Activated naive CD4-positive, alpha-beta T cell treated with anti-CD3 and anti-CD28 coated beads, Interleukin-2, amount 50 U/mL, for 16 hours (primary cell): Measurements from ENCODE around the gene HOXA6.
A peak's percentile ranks its signal among the peaks of the same experiment; 100 is the strongest.

ENCODE experiments used
- DNase-seq: peaks from one replicate; pipeline ENCODE4 v3.0.0-alpha.2; 2020

The HOXA6 gene

DNA sequence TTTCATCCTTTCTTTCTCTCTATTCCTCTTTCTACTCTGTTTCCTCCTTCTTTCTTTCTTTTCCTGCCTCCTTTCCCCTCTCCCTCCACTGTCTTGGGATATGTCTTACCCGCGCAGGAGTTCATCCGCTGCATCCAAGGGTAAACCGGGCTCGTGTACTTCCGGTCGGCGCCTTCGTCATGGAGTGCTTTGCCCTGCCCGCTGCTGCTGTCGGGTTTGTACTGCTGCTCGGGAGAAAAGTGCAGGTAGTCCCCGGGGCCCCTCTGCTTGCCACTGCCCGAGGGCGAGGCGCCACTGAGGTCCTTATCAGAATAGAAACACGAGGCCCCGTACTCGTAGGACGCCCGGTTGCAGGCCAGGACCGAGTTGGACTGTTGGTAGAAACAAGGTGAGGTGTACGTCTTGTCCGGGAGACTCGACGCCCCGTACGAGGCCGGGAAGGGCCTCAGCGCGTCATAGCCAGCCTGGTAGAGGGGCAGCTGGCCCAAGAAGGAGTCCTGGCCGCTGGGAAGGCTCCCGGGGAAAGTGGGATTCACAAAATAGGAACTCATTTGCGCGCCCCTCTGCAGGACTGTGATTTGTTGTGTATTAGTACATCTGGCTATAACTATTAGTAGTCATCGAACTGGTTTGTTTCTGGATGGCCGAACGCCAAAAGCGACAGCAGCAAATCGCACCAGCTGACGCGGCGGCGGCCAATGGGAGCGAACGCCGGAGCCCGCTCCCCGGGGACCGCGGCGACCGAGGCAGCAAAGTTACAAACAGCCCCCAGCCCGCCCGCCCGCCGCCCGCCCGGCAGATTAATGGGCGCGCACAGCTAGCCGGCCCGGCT lies at the start of gene HOXA6:
Gene HOXA6 (minus strand): TSS at position 576 of the 832 bp plus-strand sequence. CDS start 25 bp downstream, at position 551.
- DNase-seq: peak; percentile 11

DNA sequence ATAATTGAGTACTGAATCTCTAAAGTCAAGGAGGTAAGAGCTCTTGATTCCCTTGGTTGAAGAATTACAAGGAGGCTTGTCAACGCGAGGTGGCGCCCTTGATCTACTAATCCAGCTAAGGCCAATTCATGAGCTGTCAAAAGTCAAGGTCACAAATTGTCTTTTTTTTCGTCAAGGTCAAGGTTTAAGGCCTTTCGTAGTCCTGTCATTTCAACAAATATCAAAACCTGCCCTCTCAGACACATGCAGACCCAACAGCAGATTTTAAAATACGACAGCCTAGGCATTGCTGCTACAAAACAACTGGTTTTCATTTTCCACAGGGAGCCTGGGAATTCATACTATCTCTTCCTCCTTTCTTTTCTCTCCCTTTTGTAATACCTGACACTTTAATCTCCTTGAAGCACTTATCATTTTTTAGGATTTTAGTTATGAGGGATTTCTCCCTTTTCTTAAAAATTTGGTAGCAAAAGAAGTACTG lies 48.8 kb upstream of the HOXA6 start:
- peak; percentile 86 for DNase-seq

DNA sequence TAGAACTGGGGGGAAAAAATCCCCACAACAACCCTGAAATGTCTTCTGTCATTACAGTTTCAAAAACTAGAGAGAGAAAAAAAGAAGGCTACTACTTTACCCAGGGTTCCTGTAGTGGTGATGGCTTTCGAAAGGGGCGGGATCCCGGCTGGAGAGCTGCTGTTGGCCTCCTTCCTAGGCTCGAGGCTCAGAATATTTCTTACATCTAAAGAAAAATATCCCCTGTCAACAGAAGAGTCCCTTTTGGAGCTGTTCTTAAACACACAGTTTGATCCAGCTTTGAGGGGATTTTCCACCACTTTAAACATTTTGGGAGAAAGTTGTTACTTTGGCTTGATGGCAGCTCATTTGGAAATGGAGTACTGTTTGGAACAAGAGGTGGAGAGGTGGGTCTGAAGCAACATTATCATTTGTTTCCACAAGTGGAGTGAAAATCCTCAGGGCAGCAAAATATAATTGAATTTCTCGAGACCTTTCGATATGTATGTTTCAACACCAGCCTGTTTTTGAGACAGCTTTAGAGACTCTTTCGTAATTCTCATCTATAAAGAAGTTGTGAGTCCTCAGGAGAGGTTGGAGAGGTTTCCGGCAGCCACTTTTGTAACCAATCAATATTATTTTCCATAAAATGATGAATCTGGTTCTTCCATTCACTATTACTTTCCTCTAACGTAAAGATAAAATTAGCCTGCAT lies 47.3 kb upstream of the HOXA6 start:
- no peak for DNase-seq

DNA sequence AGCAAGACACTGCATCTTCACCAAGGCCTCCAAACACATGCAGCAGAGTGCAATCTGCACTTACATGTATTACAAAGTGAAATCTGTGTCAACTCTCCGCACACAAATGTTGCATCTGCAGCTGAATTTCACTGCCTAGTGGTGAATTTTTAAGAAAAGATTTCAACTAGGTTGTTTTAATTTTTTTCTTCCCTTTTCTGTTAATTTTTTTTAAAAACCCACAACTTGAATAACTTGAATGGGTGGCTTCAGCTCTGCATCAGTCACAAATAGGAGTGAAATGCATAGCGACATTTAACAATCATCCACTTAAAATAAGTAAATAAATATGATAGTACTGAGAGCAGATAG lies 46.4 kb upstream of the HOXA6 start:
- no peak for DNase-seq

DNA sequence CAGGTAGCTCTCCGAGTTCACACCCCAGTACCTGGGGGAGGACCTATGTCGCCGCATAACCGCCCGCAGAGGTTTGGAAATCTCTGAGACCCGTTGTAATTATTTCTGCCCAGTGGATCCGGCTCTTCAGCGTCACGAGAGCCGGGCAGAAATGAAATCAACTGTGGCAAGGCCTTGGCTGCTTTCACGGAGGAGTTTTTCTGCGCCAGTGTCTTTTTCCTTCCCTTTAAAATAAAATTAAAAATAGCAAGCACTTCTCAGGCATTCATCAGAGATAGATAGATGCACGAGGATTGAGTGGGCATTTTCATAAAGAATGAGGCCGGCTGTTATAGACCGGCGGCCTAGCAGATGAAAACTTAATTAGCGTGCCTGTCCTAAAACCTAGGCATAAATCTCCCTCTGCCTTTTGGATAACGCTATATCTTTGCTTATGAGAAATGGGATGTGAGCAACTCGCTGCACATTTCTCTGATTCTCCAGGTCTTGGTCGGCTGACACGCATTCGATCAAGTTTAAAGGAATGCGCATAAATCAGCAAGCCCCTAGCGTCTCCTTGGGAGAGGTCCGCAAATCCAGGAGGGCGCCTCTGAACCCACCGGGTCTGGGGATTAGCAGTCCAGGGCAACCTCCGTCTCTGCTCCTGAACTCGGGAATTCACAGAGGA lies 45.9 kb upstream of the HOXA6 start:
- no peak for DNase-seq

DNA sequence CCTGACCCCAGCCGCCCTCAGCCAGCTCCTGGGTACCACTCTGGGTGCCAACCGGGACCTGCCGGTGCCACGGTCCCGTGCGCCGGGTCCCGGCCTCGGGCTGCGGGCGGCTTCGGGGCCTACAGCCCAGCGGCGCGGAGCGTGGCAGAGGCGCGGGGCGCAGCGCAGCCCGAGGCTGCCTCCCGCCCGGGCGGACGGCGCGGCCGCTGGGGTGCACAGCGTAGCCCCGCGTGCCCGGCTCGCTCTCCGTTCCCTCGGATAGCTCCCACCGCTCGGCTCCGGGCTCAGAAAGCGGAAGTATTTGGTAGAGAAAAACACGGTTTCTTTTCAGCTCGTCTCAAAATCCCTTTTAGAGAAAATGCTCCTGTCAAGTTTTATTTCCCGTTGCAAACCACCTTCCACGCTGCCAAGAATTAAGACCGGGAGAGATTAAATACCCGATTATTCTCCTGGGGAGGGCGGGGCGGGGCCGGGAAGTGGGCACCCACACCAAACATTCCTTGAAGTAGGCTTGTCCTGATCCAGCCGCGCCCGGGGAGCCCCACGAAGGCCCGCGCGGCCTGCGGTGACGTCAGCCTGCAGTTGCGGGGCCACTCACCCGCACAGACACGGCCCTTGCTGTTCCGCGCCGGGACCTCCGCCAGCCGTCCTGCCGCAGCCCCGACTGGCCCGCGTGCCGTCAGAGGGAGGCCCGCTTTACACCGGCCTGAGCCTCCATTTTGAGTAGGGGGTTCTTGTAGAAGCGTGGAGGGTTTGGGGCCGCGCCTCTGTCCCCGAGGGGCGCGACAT lies 45.2 kb upstream of the HOXA6 start:
- DNase-seq: no peak

DNA sequence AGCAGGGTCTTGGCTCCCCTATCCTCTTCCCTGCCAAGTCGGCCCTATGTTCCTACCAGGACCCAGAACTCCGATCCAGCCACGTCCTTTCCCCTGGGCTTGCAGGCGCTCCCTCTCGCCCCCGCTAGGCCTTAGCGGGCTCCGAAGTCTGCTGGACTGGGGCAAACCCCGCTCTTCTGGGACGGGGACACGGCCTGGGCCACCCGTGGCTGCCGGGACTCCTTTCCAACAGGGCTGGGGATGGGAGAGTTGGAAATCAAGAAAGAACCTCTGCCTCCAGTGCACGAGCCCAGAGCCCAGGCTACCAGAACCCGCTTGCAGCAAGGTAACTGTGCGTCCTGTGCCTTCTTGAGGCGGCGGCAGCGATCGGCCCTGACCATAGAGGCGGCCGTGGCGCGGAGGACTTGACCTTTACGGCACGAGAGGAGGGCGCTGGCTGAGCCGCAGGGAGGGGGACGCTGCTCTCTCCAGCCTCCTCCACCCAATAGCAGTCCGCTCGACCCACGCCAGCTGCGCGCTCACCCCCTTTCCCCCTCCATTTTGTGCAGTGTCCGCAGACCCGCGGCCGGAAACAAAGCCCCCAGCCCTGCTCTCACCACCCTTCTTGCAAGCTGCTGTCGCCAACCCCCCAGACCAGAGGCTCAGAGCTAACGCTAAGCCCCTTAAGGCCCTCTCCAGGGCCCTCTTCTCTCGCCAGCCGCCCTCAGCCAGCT lies 44.4 kb upstream of the HOXA6 start:
- DNase-seq: no peak

DNA sequence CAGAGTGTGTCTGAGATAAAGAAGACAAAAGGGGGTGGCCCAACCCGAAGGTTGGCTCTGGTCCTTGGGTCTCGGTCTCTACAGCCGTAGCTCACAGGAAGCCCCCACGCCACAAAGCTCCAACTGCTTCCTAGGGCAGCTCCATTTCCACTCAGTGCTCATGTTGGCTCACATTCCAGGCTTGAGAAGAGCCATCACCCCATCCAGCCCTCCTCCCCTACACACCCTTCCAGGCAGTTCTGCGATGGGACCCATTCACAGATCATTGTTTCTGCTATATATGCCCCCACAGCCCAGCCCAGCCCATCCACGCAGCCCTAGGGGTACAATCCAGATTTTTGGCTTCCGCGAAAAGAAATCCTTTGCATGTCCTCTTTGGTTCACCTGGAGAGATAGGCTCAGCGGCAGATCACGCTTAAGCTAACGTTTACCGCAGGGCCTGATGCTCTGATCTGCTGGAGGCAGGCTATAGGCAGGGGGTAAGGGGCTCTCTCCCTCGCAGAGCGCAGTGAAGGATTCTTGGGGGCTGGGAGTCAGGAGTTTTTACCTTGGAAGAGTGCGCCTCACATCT lies 43.7 kb upstream of the HOXA6 start:
- peak; percentile 6 for DNase-seq

DNA sequence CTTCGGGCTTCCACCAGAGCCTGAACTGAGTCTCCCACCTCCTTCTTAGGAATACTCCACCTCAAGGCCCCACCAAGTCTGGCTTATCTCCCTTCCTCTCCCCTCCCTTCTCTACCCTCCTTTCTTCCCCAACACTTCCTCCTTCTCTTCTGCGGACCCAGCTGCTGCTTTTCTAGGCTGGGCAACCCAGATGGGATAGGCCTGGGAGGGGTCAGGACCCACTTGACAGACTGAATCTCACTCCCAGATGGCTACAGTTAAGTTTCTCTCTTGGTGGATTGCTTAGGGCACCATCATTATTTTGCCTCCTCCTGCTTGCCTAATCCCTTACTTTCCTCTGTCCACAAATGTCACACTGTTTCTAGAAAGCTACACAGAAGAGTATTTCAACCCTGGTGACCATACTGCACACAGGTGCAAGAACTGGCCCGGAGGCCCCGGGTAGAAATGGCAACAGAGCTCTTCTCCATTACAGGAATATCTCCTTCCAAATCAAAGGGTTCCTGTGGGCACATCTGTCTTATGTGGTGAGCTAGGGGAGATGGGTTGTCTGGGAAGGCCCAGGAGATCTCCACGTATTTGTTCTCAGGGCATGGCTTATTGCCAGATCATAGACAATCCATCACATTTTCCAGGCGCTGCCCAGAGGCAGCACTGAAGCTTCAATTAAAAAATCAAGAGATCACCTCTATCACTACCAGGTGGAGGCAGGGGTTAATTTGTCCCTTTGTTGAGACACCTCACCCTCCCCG lies 42.6 kb upstream of the HOXA6 start:
- peak; percentile 3 for DNase-seq

DNA sequence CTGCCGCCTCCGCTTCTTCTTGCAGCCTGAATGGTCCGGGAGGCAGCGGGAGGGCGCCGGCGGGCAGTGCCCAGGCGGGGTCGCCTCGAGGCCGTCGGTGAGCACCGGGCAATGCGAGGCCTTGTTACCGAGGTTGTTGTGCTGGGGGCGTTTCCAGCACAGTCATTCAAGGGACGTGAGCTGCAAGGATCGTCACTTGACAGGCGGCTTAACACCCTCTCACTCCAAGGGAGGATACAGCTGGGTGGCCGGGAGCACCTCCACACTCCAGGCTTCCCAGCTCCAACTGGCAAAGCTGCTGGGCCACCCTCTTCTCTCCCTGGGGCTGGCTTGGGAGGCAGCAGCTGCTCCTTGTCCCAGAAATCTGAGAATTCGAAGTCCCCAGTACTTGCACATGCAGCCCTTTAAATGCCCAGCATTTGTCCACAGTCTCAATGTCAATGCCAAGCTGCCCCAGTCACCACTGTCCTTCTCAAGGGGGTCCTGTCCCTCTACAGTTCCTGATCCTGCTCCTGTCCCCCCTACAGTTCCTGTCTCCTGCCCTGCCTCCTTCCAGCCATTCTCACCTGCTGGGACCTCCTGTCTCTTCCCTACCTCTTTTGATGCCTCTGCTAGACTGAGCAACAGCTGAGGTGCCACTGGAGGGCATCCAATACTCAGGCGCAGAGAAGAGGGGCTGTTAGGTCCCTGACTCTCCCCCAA lies 41.9 kb upstream of the HOXA6 start:
- peak; percentile 12 for DNase-seq

DNA sequence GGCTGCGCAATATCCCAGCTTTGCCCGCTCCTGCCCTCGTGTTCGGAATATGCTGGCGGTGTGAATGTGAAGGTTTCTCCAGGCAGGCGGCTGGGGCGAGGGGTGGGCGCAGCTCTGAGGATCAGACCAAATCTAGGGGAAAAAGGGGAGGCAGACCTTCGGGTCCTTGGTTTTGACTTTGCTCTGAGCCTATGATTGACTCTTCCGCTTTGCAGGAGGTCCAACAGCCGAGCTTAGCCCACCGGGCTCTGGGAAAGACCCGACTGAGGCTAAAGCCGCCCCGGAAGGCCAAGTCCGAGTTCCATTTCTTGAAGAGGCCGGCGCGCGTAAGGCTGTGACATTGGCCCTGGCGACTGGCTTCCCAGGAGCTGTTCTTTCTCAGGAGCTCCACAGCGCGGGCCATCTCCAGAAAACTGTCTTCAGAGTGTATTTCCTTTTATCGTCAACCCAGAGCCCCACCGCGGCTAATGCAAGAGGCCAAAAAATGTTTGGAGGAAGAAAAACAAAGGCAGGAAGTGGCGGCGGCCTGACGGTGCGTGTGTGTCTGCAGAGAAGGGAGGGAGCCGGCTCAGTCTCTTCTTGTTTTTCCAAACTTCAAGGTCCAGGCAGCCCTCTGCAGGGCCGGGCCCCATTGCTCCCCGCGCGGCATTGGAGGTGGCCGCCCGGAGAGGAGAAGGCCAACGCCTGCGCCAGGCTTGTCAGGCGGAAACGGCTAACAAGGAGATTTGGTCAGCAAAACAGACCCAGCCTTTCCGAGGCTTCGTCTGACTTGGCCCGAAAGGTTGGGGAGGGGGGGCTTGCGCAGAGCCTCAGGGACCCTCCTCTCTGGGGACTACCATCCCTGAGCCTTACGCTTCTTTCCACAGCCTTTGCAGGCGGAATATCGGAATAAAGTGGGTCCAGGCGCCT lies 41.1 kb upstream of the HOXA6 start:
- DNase-seq: peak; percentile 25

DNA sequence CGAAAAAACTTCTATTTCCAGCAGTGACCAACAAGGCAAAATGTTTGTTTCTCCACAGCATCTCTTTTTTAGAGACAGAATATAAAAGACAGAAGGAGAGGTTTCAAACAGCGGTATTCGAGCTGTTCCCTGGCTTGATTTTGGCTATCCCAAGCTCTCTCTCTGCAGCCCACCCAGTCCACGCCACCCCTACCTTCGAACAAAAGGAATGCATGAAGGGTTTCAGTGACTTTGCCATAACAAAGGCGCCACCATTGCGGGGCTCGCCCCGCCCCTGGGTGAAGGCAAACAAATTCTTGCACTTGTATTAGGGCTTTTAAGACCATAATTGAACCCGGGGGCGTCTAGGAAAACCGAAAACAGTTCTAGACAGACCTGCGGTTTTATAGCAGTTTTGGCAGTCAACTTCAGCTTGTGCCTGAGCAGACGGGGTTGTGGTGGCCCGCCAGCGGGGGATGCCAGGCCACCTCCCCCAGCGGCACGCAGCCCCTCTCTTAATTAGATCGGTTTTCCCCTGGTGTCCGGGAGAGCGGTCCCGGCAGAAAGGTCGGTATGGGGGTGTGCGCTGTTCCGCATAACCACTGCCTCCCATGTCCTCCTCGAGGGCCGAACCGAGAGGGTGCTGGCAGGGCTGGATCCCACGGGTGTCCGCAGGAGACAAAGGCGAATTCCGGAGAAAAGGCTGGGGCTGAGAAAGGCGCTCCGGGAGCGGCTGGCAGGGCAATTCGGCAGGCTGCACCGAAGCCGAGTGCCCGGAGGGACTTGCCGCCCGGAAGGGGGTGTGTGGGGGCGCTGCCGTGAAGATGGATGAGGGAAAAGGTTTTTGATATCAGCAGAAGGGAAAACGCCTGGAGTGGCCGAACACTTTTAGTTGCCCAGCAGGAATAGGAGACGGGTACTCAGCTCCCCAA lies 40.2 kb upstream of the HOXA6 start:
- DNase-seq: peak; percentile 11

DNA sequence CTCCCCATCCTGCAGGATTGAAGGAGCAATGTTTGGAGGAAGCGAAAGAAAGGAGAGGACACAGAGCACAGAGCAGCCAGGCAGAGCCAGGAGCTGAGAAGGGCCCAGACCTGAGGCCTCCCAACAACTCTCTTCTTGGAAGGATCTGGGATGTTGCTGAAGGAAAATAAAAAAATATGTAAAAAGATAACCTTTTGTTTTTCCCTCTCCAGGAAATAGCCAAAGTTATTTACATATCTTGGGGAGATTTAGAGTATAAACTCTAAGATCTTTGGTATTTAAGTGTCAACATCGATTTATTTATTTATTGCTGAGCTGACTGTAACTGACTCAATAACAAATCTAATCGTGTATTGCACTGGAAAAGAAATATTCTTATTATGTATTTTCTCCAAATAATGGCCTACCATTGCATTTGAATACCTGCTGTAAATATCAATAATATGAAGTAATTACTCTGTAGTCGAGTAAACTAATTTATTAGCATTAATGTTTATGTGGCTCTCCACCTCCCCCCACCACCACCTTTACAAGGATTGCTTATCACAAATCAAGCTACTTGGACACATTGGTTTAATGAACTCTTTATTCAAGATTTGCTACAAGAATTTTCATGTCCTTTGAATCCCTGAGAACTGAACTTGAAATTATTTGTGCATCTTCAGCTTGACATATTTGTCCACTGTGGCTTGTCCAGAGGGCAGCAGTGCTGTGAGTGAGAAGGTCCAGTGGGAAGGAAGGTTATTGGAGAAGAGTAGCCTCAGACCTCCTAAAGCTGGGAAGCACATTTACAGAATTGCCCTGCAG lies 39.3 kb upstream of the HOXA6 start:
- DNase-seq: no peak

DNA sequence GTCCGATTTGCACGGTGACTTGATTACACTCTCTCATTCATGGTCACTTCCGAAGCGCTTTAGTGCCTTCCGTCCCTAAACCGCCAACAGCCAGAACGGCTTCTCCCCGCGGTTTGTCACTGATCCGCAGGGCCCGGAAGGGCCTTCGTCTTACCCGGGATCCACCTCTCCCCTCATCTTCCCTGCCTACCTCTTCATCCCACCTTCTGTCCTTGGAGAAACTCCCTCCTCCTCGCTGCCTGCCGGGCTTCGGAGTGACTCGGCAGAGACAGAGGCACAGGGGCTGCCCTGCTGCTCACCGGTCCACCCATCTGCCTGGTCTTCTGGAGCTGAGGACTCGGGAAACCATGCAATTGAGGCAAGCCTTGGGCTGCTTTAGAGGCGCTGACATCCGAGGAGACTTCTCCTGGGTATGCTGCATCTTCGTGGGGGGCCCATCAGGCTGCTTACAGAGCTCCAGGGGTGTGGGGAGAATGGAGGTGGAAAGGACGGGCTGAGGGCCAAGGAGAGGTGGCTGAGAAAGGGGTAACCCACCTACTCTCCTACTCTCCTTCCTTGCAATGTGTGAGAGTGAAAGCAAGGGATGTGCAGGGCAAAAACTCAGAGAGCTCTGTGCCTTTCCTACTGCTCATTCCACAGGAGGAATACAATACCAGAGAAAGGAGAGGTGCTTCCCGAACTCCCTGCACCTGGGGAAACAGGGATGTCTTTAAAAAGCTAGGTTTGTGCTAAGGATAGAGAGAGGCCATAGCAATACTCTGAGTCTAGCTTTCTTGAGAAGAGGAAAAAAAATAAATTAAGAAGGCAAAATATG lies 38.5 kb upstream of the HOXA6 start:
- peak; percentile 14 for DNase-seq

DNA sequence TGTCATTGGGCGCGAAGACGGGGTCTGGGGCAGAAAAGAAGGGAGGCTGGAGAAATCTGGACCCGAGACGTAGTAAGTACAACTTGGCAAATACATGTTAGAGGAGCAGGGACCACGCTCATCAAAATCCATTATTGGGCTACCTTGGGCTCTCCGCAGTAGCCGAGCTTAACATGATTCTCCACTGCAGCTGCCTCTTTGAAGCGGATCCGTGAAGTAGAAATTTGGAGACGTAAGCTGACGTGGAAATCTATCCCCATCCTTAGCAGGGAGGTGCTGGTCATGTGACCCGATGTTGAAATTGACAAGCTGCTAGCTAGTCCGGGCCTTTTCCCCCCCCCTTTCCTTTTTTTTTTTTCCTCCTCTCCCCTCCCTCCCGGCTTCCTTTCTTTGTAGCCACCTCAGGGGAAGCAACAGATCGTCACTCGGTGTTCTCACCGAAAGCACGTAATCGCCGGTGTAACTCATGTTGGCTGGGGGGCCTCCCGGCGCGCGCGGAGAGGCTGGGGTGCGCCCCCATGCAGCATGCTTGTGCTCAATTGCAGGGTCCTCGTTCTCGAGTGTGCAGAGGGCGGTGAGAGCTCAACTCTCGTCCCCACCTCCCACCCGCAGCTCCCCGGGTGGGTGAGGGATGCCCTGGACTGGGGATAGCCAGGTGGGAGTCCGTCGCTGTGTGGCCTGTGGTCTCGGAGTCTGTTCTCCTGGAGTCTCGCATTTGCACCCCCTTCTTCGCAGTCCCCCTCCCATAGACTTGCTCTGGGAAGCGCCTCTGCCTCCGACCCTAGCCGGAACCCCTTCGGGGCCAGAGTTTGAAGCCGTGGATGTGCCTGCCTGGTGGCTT lies 37.7 kb upstream of the HOXA6 start, which contains the start of gene HOXA11:
Gene HOXA11 (minus strand): TSS at position 220 of the 841 bp plus-strand sequence. CDS start 88 bp downstream, at position 132.
- DNase-seq: peak; percentile 11
